ENCODE data around the gene SYDE2.

Gene SYDE2

DNA sequence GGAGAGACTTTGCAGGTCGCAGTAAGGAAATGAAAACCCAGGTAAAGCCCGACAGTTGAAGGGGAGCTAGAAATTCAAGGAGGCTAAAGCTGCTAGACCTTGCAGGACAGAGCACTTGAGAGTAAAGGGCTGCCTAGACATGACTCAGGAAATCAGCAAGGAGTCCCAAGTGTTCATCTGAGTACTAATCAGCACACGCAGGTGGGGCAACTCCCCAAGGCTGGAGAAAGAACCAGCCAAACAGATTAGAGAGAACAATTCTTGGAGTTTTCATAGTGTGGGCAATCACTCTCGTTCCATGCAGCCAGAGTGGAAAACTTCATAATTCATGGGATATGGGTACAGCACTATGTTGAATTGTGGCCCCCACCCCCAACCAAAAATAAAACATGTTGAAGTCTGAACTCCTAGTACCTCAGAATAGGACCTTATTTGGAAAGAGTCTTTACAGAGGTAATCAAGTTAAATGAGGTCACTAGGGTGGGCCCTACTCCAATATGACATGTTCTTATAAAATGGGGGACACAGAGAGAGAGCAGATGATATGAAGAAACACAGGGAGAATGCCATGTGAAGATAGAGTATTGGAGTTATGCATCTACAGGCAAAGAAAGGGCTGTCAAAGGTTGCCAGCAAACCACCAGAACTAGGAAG, 28.0 kb downstream of the SYDE2 start:
- Mint-ChIP-seq H3K36me3 (ENCODE audit: low read depth) (peaks cover 4% of the 10 kb centered on the region), H3K9me3 (no peaks in the 10 kb centered on the region), H3K27ac (no peak overlapping the region)

GRCh38 chr1:85171721-85172120, 29.1 kb downstream of the SYDE2 start:
- Mint-ChIP-seq H3K36me3 (ENCODE audit: low read depth) (peaks cover 4% of the 10 kb centered on the region), H3K27me3 (ENCODE audit: low read depth) (no peaks in the 10 kb centered on the region), H3K9me3 (no peaks in the 10 kb centered on the region), H3K4me3 (no peak overlapping the region), H3K4me1 (no peaks in the 10 kb centered on the region), H3K27ac (no peak overlapping the region)
- no peak for TF ChIP-seq CTCF (IDR thresholded peaks at IDR 0.05; ENCODE audit: unreplicated experiment in 3 of 3)

More for the DNA sequence above, 28.0 kb downstream of the SYDE2 start:
- no peak for TF ChIP-seq CTCF (IDR thresholded peaks at IDR 0.05; ENCODE audit: unreplicated experiment in 3 of 3)
- no peak overlapping the region for H3K4me3 Mint-ChIP-seq
- no peaks in the 10 kb centered on the region for H3K4me1 Mint-ChIP-seq
- no peaks in the 10 kb centered on the region for H3K27me3 Mint-ChIP-seq (ENCODE audit: low read depth)

GRCh38 chr1:85168884-85169283, 31.9 kb downstream of the SYDE2 start:
- peaks cover 4% of the 10 kb centered on the region for H3K36me3 Mint-ChIP-seq (ENCODE audit: low read depth)
- H3K9me3 Mint-ChIP-seq: no peaks in the 10 kb centered on the region
- H3K27ac Mint-ChIP-seq: no peak overlapping the region
- no peaks in the 10 kb centered on the region for H3K27me3 Mint-ChIP-seq (ENCODE audit: low read depth)
- no peak for TF ChIP-seq CTCF (IDR thresholded peaks at IDR 0.05; ENCODE audit: unreplicated experiment in 3 of 3)
- H3K4me3 Mint-ChIP-seq: no peak overlapping the region
- H3K4me1 Mint-ChIP-seq: no peaks in the 10 kb centered on the region

DNA sequence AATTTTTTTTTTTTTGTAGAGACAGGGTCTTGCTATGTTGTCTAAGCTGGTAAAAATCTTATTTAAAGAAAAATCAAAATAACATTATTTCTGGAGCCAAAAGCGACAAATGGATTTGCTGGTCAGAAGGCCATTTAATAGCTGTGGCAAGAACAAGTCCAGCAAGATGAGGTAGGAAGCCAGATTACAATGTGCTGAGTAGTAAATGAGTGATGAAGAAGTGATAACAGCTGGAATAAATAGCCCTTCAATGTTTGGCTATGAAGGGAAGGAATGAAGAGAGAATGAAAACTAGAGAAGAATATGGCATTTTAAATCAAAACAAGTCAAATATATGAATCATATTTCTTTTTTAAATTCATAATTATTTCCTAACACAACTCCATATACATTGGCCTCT, 34.5 kb downstream of the SYDE2 start:
- Mint-ChIP-seq H3K9me3 (no peaks in the 10 kb centered on the region), H3K36me3 (ENCODE audit: low read depth) (peaks cover 7% of the 10 kb centered on the region), H3K27me3 (ENCODE audit: low read depth) (no peaks in the 10 kb centered on the region), H3K4me1 (no peaks in the 10 kb centered on the region), H3K4me3 (no peak overlapping the region), H3K27ac (no peak overlapping the region)
- no peak for TF ChIP-seq CTCF (IDR thresholded peaks at IDR 0.05; ENCODE audit: unreplicated experiment in 3 of 3)

- Mint-ChIP-seq H3K4me3 (no peak overlapping the region), H3K9me3 (no peaks in the 10 kb centered on the region), H3K27ac (no peak overlapping the region), H3K27me3 (ENCODE audit: low read depth) (no peaks in the 10 kb centered on the region), H3K4me1 (no peaks in the 10 kb centered on the region), H3K36me3 (ENCODE audit: low read depth) (peaks cover 3% of the 10 kb centered on the region)
- no peak for TF ChIP-seq CTCF (IDR thresholded peaks at IDR 0.05; ENCODE audit: unreplicated experiment in 3 of 3)
These were observed 41.9 kb downstream of the SYDE2 start for GRCh38 chr1:85158910-85159309.

DNA sequence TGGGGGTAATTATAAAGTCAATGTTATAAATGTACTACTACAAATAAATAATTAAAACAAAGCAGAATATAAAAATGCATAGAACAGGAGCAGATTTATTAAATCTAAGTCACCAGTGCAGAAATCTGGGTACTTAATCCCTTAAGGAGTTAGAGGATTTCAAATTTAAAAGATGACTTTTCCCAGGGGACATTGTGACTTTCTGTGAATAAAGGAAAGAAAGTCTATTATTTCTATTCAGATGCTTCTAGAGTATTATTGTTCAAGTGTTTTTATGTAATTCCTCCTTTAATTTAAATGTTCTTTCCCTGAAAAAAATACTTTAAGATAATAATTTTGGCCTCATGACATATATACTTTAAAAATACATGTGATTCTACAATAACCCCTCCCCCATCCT, 43.4 kb downstream of the SYDE2 start:
- no peak for TF ChIP-seq CTCF (IDR thresholded peaks at IDR 0.05; ENCODE audit: unreplicated experiment in 3 of 3)
- Mint-ChIP-seq H3K9me3 (no peaks in the 10 kb centered on the region), H3K27me3 (ENCODE audit: low read depth) (no peaks in the 10 kb centered on the region), H3K4me1 (peaks cover 6% of the 10 kb centered on the region), H3K4me3 (no peak overlapping the region), H3K27ac (no peak overlapping the region), H3K36me3 (ENCODE audit: low read depth) (no peaks in the 10 kb centered on the region)

Measured in nephron (organoid).